OCI-LY7 (cell line): ENCODE measurements around the gene BIVM.

Experiments
- CTCF ChIP-seq: fragments of 200-600 bp; sonication (generic); conservative IDR thresholded peaks from 2 replicates; pipeline ENCODE4 v1.5.1; 2014; ENCODE audit warnings: mild to moderate bottlenecking, antibody characterized with exemption, low read length, moderate library complexity, mixed read lengths
- EZH2phosphoT487 ChIP-seq: fragments of 200-600 bp; sonication (generic); IDR thresholded peaks from 2 replicates; pipeline ENCODE4 v1.6.1; 2018; ENCODE audit warnings: low read depth, borderline replicate concordance, mild to moderate bottlenecking, mixed run types, antibody characterized with exemption, low read length, moderate library complexity, mixed read lengths

GRCh38 chr13:102763741-102764140, 35.2 kb upstream of the BIVM start:
- TF ChIP-seq CTCF (no peak), EZH2phosphoT487 (no peak)
